H1 (cell line): Measurements from ENCODE around the gene ACKR3.

Experiments used
- BACH1 ChIP-seq: IDR thresholded peaks from 2 replicates; pipeline ENCODE4 v1.6.1; 2012; ENCODE audit warnings: low read length, improper control_type of control experiment
- CTCF ChIP-seq, 3 experiments: IDR thresholded peaks; 1 replicate in 2 of 3; 2 replicates in 1 of 3; pipeline versions ENCODE4 v1.5.1 to v1.6.1; 2011; ENCODE audit warnings: low read length in 3 of 3, mild to moderate bottlenecking in 3 of 3, inconsistent platforms in 2 of 3, low read depth in 1 of 3, moderate library complexity in 1 of 3; ENCODE audit not compliant: insufficient read depth in 1 of 3; ENCODE audit errors: control extremely low read depth in 1 of 3
- EZH2 ChIP-seq: fragments of 200-600 bp; sonication (generic); IDR thresholded peaks from 2 replicates; pipeline ENCODE4 v1.7.1; 2012; ENCODE audit warnings: low read depth, mild to moderate bottlenecking, moderate library complexity, low read length, inconsistent platforms; ENCODE audit not compliant: severe bottlenecking
- GTF2F1 ChIP-seq: IDR thresholded peaks from 2 replicates; pipeline ENCODE4 v1.6.1; 2012; ENCODE audit warnings: low read depth, low read length, improper control_type of control experiment, borderline replicate concordance
- MAFK ChIP-seq: IDR thresholded peaks from 2 replicates; pipeline ENCODE4 v1.6.1; 2012; ENCODE audit warnings: low read depth, mild to moderate bottlenecking, improper control_type of control experiment, low read length
- POLR2A ChIP-seq, 2 experiments: IDR thresholded peaks; 1 replicate in 1 of 2; 2 replicates in 1 of 2; pipeline ENCODE4 v1.6.1; 2011; ENCODE audit warnings: low read depth in 2 of 2, low read length in 2 of 2, mild to moderate bottlenecking in 2 of 2; ENCODE audit errors: control extremely low read depth in 1 of 2
- POLR2AphosphoS5 ChIP-seq: IDR thresholded peaks from 2 replicates; pipeline ENCODE4 v1.6.1; 2011; ENCODE audit warnings: low read depth, low read length
- POU5F1 ChIP-seq: IDR thresholded peaks from 2 replicates; pipeline ENCODE4 v1.6.1; 2011; ENCODE audit warnings: low read depth, mild to moderate bottlenecking, low read length, moderate library complexity
- SIN3A ChIP-seq, 2 experiments: IDR thresholded peaks in 1 of 2; conservative IDR thresholded peaks in 1 of 2; 2 replicates each; pipeline ENCODE4 v1.6.1; 2011 to 2012; ENCODE audit warnings: low read length in 2 of 2, improper control_type of control experiment in 1 of 2, low read depth in 1 of 2, mild to moderate bottlenecking in 1 of 2
- TAF1 ChIP-seq: IDR thresholded peaks from 2 replicates; pipeline ENCODE4 v1.6.1; 2011; ENCODE audit warnings: mild to moderate bottlenecking, low read depth, low read length

- TF ChIP-seq POU5F1, result no peak
- TF ChIP-seq SIN3A (conservative IDR thresholded peaks at IDR 0.05 in 1 of 2, IDR thresholded peaks at IDR 0.05 in 1 of 2; ENCODE audit: low read depth in 1 of 2, low read length in 2 of 2), result no peak
- TF ChIP-seq POLR2AphosphoS5, result no peak
- no peak for TF ChIP-seq CTCF (IDR thresholded peaks at IDR 0.05; ENCODE audit: control extremely low read depth in 1 of 3, insufficient read depth in 1 of 3, low read depth in 1 of 3, low read length in 3 of 3)
- TF ChIP-seq POLR2A (IDR thresholded peaks at IDR 0.05; ENCODE audit: control extremely low read depth in 1 of 2, low read depth in 2 of 2, low read length in 2 of 2), result no peak
- no peak for TF ChIP-seq EZH2
- TF ChIP-seq MAFK, result no peak
- no peak for TF ChIP-seq GTF2F1
- no peak for TF ChIP-seq TAF1
- TF ChIP-seq BACH1, result no peak
These were observed 19.4 kb downstream of the ACKR3 start for GRCh38 chr2:236588932-236589592.
